ENCODE measurements around the gene MPPED2. TPM values are rescaled to one million over a fixed set of nuclear protein-coding genes. Genes with fewer than 3 reads are reported as not detected.

MPPED2 gene
- total RNA-seq, 1 experiment from 2014 or later, result 2.4 TPM

- ATAC-seq, result no peak
- Mint-ChIP-seq H3K27me3 (ENCODE audit: low read depth) (no peaks in the 10 kb centered on the region), H3K4me3 (no peak overlapping the region), H3K27ac (no peak overlapping the region), H3K9me3 (peaks cover 11% of the 10 kb centered on the region; the same call in 1 of the 2 replicates), H3K36me3 (no peaks in the 10 kb centered on the region), H3K4me1 (no peaks in the 10 kb centered on the region)
- no peak for DNase-seq (ENCODE audit: low spot score)
- POLR2A ChIA-PET, result no interaction called here
- no peak for TF ChIP-seq NR1H2 (CRISPR knock-in tag; IDR thresholded peaks at IDR 0.05)
- no peak for TF ChIP-seq ZNF396 (CRISPR knock-in tag; IDR thresholded peaks at IDR 0.05; ENCODE audit: borderline replicate concordance)
- TF ChIP-seq GABPB1 (CRISPR knock-in tag; IDR thresholded peaks at IDR 0.05), result no peak
- TF ChIP-seq, protein P1, sequence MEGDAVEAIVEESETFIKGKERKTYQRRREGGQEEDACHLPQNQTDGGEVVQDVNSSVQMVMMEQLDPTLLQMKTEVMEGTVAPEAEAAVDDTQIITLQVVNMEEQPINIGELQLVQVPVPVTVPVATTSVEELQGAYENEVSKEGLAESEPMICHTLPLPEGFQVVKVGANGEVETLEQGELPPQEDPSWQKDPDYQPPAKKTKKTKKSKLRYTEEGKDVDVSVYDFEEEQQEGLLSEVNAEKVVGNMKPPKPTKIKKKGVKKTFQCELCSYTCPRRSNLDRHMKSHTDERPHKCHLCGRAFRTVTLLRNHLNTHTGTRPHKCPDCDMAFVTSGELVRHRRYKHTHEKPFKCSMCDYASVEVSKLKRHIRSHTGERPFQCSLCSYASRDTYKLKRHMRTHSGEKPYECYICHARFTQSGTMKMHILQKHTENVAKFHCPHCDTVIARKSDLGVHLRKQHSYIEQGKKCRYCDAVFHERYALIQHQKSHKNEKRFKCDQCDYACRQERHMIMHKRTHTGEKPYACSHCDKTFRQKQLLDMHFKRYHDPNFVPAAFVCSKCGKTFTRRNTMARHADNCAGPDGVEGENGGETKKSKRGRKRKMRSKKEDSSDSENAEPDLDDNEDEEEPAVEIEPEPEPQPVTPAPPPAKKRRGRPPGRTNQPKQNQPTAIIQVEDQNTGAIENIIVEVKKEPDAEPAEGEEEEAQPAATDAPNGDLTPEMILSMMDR (IDR thresholded peaks at IDR 0.05), result no peak
- no peak for TF ChIP-seq HMGA2 (CRISPR knock-in tag; IDR thresholded peaks at IDR 0.05)
- TF ChIP-seq SMAD3 (CRISPR knock-in tag; IDR thresholded peaks at IDR 0.05; ENCODE audit: borderline replicate concordance), result no peak
- TF ChIP-seq, protein P2, sequence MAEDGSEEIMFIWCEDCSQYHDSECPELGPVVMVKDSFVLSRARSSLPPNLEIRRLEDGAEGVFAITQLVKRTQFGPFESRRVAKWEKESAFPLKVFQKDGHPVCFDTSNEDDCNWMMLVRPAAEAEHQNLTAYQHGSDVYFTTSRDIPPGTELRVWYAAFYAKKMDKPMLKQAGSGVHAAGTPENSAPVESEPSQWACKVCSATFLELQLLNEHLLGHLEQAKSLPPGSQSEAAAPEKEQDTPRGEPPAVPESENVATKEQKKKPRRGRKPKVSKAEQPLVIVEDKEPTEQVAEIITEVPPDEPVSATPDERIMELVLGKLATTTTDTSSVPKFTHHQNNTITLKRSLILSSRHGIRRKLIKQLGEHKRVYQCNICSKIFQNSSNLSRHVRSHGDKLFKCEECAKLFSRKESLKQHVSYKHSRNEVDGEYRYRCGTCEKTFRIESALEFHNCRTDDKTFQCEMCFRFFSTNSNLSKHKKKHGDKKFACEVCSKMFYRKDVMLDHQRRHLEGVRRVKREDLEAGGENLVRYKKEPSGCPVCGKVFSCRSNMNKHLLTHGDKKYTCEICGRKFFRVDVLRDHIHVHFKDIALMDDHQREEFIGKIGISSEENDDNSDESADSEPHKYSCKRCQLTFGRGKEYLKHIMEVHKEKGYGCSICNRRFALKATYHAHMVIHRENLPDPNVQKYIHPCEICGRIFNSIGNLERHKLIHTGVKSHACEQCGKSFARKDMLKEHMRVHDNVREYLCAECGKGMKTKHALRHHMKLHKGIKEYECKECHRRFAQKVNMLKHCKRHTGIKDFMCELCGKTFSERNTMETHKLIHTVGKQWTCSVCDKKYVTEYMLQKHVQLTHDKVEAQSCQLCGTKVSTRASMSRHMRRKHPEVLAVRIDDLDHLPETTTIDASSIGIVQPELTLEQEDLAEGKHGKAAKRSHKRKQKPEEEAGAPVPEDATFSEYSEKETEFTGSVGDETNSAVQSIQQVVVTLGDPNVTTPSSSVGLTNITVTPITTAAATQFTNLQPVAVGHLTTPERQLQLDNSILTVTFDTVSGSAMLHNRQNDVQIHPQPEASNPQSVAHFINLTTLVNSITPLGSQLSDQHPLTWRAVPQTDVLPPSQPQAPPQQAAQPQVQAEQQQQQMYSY (CRISPR knock-in tag; IDR thresholded peaks at IDR 0.05), result no peak
- TF ChIP-seq HMGXB4 (CRISPR knock-in tag; IDR thresholded peaks at IDR 0.05), result no peak
- no peak for TF ChIP-seq TEAD4 (CRISPR knock-in tag; IDR thresholded peaks at IDR 0.05)
- no peak for TF ChIP-seq ZNF232 (CRISPR knock-in tag; IDR thresholded peaks at IDR 0.05)
- no peak for TF ChIP-seq CREB1 (CRISPR knock-in tag; IDR thresholded peaks at IDR 0.05)
- TF ChIP-seq KAT7 (CRISPR knock-in tag; IDR thresholded peaks at IDR 0.05; ENCODE audit: borderline replicate concordance), result no peak
- TF ChIP-seq ZNF532 (CRISPR knock-in tag; IDR thresholded peaks at IDR 0.05; ENCODE audit: borderline replicate concordance), result no peak
- TF ChIP-seq FOXJ3 (CRISPR knock-in tag; IDR thresholded peaks at IDR 0.05; ENCODE audit: borderline replicate concordance), result no peak
- TF ChIP-seq NFYB (CRISPR knock-in tag; conservative IDR thresholded peaks at IDR 0.05; ENCODE audit: low read depth), result no peak
- TF ChIP-seq ZNF121 (CRISPR knock-in tag; IDR thresholded peaks at IDR 0.05), result no peak
- no peak for TF ChIP-seq PRRX2 (CRISPR knock-in tag; IDR thresholded peaks at IDR 0.05)
- TF ChIP-seq, protein P3, sequence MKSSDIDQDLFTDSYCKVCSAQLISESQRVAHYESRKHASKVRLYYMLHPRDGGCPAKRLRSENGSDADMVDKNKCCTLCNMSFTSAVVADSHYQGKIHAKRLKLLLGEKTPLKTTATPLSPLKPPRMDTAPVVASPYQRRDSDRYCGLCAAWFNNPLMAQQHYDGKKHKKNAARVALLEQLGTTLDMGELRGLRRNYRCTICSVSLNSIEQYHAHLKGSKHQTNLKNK (CRISPR knock-in tag; IDR thresholded peaks at IDR 0.05), result no peak
- CTCF ChIA-PET, result no interaction called here
Observed at GRCh38 chr11:30603357-30603756, 17.2 kb upstream of the MPPED2 start.
